DND-41 (cell line): ENCODE results near the gene VASP.

Experiments
- ATAC-seq: fragments of 200-7000 bp; cut with Tn5 transposase; 3 replicates; pipeline ENCODE4 v1.9.1; 2021; ENCODE audit warnings: low read depth; ENCODE audit not compliant: insufficient read depth
- DNase-seq: peaks from one replicate; pipeline ENCODE4 v3.0.0-alpha.2; 2020
- H2AFZ ChIP-seq: 2 replicates; pipeline ENCODE4 v1.6.0; 2012; ENCODE audit warnings: low read depth, low read length
- H3K27ac ChIP-seq: 2 replicates; pipeline ENCODE4 v1.5.1; 2012; ENCODE audit warnings: low read length, inconsistent platforms
- H3K27me3 ChIP-seq: fragments of 200-600 bp; sonication (generic); 2 replicates; pipeline ENCODE4 v1.6.0; 2012; ENCODE audit warnings: low read length, mild to moderate bottlenecking, inconsistent platforms; ENCODE audit not compliant: insufficient read depth, poor library complexity
- H3K36me3 ChIP-seq: 2 replicates; pipeline ENCODE4 v1.5.1; 2012; ENCODE audit warnings: low read length, inconsistent platforms; ENCODE audit not compliant: insufficient read depth
- H3K4me1 ChIP-seq: 2 replicates; pipeline ENCODE4 v1.5.1; 2012; ENCODE audit warnings: mild to moderate bottlenecking, low read length; ENCODE audit not compliant: insufficient read depth
- H3K4me2 ChIP-seq: 2 replicates; pipeline ENCODE4 v1.6.0; 2012; ENCODE audit warnings: mild to moderate bottlenecking, moderate library complexity, low read length, inconsistent platforms; ENCODE audit not compliant: insufficient read depth
- H3K4me3 ChIP-seq, 2 experiments: fragments of 200-600 bp in 1 of 2; shearing (Covaris generic) in 1 of 2; 2 replicates each; pipeline ENCODE4 v1.5.1; 2012 to 2016; ENCODE audit warnings: inconsistent platforms in 2 of 2, low read length in 2 of 2, mild to moderate bottlenecking in 2 of 2, low read depth in 1 of 2, moderate library complexity in 1 of 2
- H3K79me2 ChIP-seq: 2 replicates; pipeline ENCODE4 v1.6.0; 2012; ENCODE audit warnings: low read length, inconsistent platforms; ENCODE audit not compliant: insufficient read depth
- H3K9ac ChIP-seq: 2 replicates; pipeline ENCODE4 v1.6.0; 2012; ENCODE audit warnings: low read depth, mild to moderate bottlenecking, inconsistent platforms, low read length, moderate library complexity
- H3K9me3 ChIP-seq: 2 replicates; pipeline ENCODE4 v1.5.1; 2012; ENCODE audit warnings: low read length, moderate library complexity, mild to moderate bottlenecking, inconsistent platforms; ENCODE audit not compliant: insufficient read depth, severe bottlenecking
- H4K20me1 ChIP-seq: 2 replicates; pipeline ENCODE4 v1.6.0; 2012; ENCODE audit warnings: low read length; ENCODE audit not compliant: insufficient read depth
- CTCF ChIP-seq: IDR thresholded peaks from 2 replicates; pipeline ENCODE4 v1.5.1; 2012; ENCODE audit warnings: borderline replicate concordance, low read length, moderate library complexity, mild to moderate bottlenecking; ENCODE audit not compliant: poor library complexity, severe bottlenecking; ENCODE audit errors: extremely low read depth
- EZH2 ChIP-seq: IDR thresholded peaks from 3 replicates; pipeline ENCODE4 v1.6.1; 2012; ENCODE audit warnings: borderline replicate concordance, low read depth, mild to moderate bottlenecking, moderate library complexity, low read length, inconsistent platforms; ENCODE audit not compliant: severe bottlenecking

VASP gene

GRCh38 chr19:45462174-45462573 lies 45.1 kb upstream of the VASP start:
- Histone ChIP-seq H3K27ac (no peak overlapping the region), H3K4me1 (peaks cover 3% of the 10 kb centered on the region)

GRCh38 chr19:45463241-45463640 lies 44.0 kb upstream of the VASP start:
- H3K4me3 ChIP-seq = no peak overlapping the region
- TF ChIP-seq EZH2 (no peak), CTCF (no peak)
- H3K4me2 ChIP-seq = no peak overlapping the region
- H4K20me1 ChIP-seq = peaks cover 9% of the 10 kb centered on the region
- DNase-seq (no peak), ATAC-seq (no peak)
- H2AFZ ChIP-seq = no peak overlapping the region
- no peak overlapping the region for H3K9ac ChIP-seq
- H3K9me3 ChIP-seq = no peaks in the 10 kb centered on the region
- H3K27ac ChIP-seq = no peak overlapping the region
- no peaks in the 10 kb centered on the region for H3K36me3 ChIP-seq
- no peaks in the 10 kb centered on the region for H3K79me2 ChIP-seq
- H3K27me3 ChIP-seq = peaks cover 3% of the 10 kb centered on the region
- H3K4me1 ChIP-seq = peaks cover 14% of the 10 kb centered on the region

More at GRCh38 chr19:45462174-45462573, 45.1 kb upstream of the VASP start:
- Histone ChIP-seq H2AFZ (no peak overlapping the region), H3K9me3 (no peaks in the 10 kb centered on the region), H3K4me3 (no peak overlapping the region), H4K20me1 (0 out of 2 replicates have a peak, but pooled peaks cover 3% of the 10 kb centered on the region), H3K4me2 (no peak overlapping the region), H3K9ac (no peak overlapping the region), H3K36me3 (no peaks in the 10 kb centered on the region), H3K79me2 (no peaks in the 10 kb centered on the region), H3K27me3 (no peaks in the 10 kb centered on the region)
- DNase-seq = no peak
- no peak for TF ChIP-seq CTCF
- no peak for TF ChIP-seq EZH2
- no peak for ATAC-seq

- no peaks in the 10 kb centered on the region for H3K9me3 ChIP-seq
- H3K79me2 ChIP-seq = no peaks in the 10 kb centered on the region
- H3K9ac ChIP-seq = no peak overlapping the region
- ATAC-seq (no peak), DNase-seq (no peak)
- H4K20me1 ChIP-seq = peaks cover 14% of the 10 kb centered on the region
- H3K4me1 ChIP-seq = peaks cover 24% of the 10 kb centered on the region
- H3K27ac ChIP-seq = no peak overlapping the region
- no peak overlapping the region for H3K4me3 ChIP-seq
- no peak overlapping the region for H3K4me2 ChIP-seq
- H3K27me3 ChIP-seq = peaks cover 5% of the 10 kb centered on the region
- no peak for TF ChIP-seq CTCF
- no peak for TF ChIP-seq EZH2
- H3K36me3 ChIP-seq = no peaks in the 10 kb centered on the region
- H2AFZ ChIP-seq = no peak overlapping the region
Observed at GRCh38 chr19:45464274-45464673, 43.0 kb upstream of the VASP start.

- Histone ChIP-seq H3K36me3 (no peaks in the 10 kb centered on the region), H3K9me3 (no peaks in the 10 kb centered on the region), H3K4me2 (no peak overlapping the region), H3K4me3 (no peak overlapping the region), H3K27me3 (peaks cover 5% of the 10 kb centered on the region), H3K27ac (no peak overlapping the region), H4K20me1 (peaks cover 14% of the 10 kb centered on the region), H3K79me2 (no peaks in the 10 kb centered on the region), H3K4me1 (peaks cover 31% of the 10 kb centered on the region), H2AFZ (no peak overlapping the region), H3K9ac (no peak overlapping the region)
- TF ChIP-seq CTCF = no peak
- TF ChIP-seq EZH2 = no peak
- no peak for ATAC-seq
- no peak for DNase-seq
Observed at GRCh38 chr19:45464852-45465441, 42.3 kb upstream of the VASP start.
